NCI-H524 treated with DMSO at 0.1 percent for 48 hours (cell line): Measurements from ENCODE around the gene CYTH1.

Experiments
- DNase-seq: peaks from one replicate; lab custom pipeline; 2025; lab: John Stamatoyannopoulos, UW

The CYTH1 gene

DNA sequence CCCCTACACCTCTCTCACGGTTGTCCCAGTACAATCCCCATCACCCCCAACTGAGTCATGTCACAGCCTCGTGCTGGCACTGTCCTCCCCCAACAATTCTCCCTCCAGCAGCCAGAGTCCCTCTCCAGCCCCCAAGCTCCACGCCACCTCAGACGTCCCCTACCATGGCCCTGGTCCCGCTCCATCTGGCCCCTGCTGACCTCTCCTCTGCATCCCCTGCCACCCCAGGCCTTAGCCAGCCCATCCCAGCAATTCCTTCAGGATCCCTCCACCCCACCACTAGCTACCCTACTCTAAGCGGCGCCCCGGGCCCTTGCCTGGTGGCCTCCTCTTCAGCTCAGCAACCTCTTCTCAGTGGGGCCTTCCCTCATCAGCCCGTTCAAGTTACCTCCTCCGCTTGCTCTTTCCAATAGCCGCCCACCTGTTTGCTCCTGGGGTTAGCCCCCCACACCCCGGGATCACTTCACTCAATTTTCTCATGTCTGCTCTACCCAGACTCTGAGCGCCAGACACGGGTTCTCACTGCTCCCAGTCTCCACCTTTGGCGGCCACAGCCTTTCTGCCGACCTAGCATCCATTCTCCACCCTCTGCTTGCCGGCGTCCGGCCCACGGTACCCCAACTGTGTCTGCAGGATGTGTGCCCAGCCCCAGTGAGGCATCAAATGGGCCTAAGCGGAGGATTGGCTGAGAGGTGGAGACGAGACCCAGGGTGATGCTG is 112.7 kb downstream of the CYTH1 start:
- no peak for DNase-seq

DNA sequence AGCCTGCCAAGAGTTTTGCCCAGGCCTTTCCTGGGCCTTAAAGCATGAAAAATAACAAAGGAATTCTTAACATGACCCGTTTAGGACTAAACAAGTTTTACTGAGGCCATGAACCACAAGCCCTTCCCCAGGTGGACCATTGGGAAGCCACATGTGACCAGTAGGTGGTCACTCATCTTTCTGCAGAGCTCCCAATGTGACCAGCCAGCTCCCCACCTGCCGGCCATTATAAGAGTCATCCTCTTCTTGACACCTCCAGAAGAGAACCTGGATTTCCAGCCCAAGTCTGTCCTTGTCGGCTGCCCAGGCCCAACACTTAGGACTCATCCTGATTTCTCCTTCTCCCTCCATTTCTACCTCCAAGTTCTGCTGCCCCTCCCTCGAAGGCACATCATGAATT is 113.2 kb downstream of the CYTH1 start:
- no peak for DNase-seq

DNA sequence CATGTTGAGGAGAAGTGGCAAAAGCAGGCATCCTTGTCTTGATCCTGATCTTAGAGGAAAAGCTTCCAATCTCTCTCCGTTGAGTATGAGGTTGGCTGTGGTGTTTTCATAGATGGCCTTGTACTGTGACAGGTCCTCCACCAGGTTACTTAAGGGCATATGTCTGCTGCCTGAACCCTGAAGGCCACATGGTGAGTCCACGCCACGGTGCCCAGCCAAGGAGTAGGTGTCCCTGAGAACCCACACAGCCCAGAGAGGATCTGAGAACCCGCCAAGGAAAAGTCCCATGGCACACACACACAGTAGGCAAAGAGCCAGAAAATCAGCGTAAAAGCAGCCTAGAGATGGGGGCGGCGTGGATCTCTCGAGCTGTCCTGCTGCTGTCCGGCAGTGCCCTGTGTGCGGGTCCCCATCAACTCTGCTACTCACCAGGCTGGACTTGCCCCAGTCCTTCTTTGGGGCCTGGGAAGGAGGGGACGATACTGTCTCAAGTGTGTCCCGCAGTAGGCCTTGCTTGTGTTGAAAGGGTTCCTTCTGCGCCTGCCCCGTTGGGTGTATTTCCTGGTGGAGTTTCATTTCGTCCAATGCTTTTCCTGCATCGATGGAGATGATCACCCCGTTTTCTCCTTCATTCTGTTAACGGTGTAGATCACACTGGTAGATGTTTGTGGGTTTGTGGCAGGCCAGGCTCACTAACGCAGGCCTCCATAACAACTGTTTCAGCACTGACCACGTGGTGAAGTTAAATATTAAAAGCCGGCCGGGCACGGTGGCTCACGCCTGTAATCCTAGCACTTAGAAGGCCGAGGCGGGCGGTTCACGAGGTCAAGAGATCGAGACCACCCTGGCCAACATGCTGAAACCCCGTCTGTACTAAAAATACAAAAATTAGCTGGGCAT is 114.1 kb downstream of the CYTH1 start:
- DNase-seq, result no peak

- DNase-seq, result no peak
Observed at GRCh38 chr17:78667091-78667490, 115.0 kb downstream of the CYTH1 start.

GRCh38 chr17:78665952-78666920 is 115.8 kb downstream of the CYTH1 start:
- DNase-seq, result no peak

GRCh38 chr17:78665387-78665951 is 116.6 kb downstream of the CYTH1 start:
- no peak for DNase-seq

- no peak for DNase-seq
Observed at GRCh38 chr17:78664476-78665386, 117.3 kb downstream of the CYTH1 start.

GRCh38 chr17:78661093-78661770 is 120.8 kb downstream of the CYTH1 start:
- DNase-seq, result no peak

- no peak for DNase-seq
Observed at GRCh38 chr17:78659546-78659945, 122.5 kb downstream of the CYTH1 start.

GRCh38 chr17:78658281-78658785 is 123.7 kb downstream of the CYTH1 start:
- no peak for DNase-seq

DNA sequence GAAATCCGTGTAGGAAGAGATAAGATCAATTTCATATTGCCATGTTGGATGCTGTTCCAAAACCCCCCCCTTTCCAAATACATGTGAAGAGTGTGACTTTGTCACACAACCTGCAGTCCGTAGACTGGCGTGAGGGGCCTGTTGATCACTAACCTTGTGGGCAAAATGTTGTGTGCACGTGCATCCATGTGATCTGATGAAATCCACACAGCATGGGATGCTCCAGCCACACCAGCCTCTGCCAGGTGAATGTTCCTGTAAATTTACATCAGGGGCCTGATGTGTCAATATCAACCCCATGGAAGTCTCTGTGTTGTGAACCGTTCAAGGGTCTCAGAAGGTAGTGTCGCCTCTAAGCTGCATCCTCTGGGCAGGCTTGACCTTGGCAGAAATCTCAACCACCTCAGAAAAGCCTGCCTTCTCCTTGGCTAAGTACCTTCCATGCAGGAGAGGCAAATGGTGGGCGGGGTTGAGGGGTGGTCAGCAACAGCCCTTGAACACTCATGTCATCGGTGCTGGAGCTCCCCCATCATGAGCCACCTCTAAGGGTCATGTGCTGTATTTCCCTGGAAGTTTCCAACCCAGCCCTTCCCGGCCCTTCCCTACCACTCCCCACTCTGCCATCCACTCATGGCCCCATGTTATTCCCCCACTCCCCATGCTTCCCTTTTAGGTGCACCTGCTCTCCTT is 126.7 kb downstream of the CYTH1 start:
- DNase-seq, result no peak

GRCh38 chr17:78654325-78654724 is 127.7 kb downstream of the CYTH1 start:
- DNase-seq, result no peak

- DNase-seq, result no peak
Observed at GRCh38 chr17:78653382-78653781, 128.7 kb downstream of the CYTH1 start.

- no peak for DNase-seq
Observed at GRCh38 chr17:78652913-78653312, 129.2 kb downstream of the CYTH1 start.

- DNase-seq, result no peak
Observed at GRCh38 chr17:78652024-78652423, 130.0 kb downstream of the CYTH1 start.

GRCh38 chr17:78651554-78651953 is 130.5 kb downstream of the CYTH1 start:
- no peak for DNase-seq

- DNase-seq, result no peak
Observed at GRCh38 chr17:78650093-78650715, 131.9 kb downstream of the CYTH1 start.

- no peak for DNase-seq
Observed at GRCh38 chr17:78648293-78648692, 133.8 kb downstream of the CYTH1 start.

GRCh38 chr17:78647032-78647431 is 135.0 kb downstream of the CYTH1 start:
- no peak for DNase-seq
